ENCODE measurements around the gene PPP3R1.

The PPP3R1 gene

GRCh38 chr2:68177541-68177940 is 74.8 kb downstream of the PPP3R1 start:
- Histone ChIP-seq H3K36me3 (ENCODE audit: control insufficient read depth in 2 of 2, insufficient read depth in 1 of 2, low read length in 2 of 2) (peaks cover 36 to 65% of the 10 kb centered on the region in 2 experiments), H3K4me3 (ENCODE audit: low read depth, low read length) (no peak overlapping the region), H3K4me1 (ENCODE audit: control insufficient read depth, insufficient read depth, low read length) (no peaks in the 10 kb centered on the region), H3K27ac (ENCODE audit: extremely low read depth, low read depth, low read length) (no peak overlapping the region), H3K9me3 (ENCODE audit: control insufficient read depth, insufficient read depth, low read depth, low read length) (no peaks in the 10 kb centered on the region)
- ChIA-PET CTCF (interaction anchor here (0.6 to 1.9 kb wide), 6 partner anchors 8 to 126 kb away, joined by 3 to 5 read pairs (median 3); no protein-coding TSS in a partner anchor), POLR2A (no interaction called here)
- TF ChIP-seq ZNF639 (tag by site-specific recombination; IDR thresholded peaks at IDR 0.05): no peak
- TF ChIP-seq GLIS1 (tag by site-specific recombination; IDR thresholded peaks at IDR 0.05): no peak
- TF ChIP-seq ZFP41 (tag by site-specific recombination; IDR thresholded peaks at IDR 0.05; ENCODE audit: borderline replicate concordance): no peak
- no peak for TF ChIP-seq RBAK (tag by site-specific recombination; IDR thresholded peaks at IDR 0.05)
- no peak for TF ChIP-seq ZNF311 (tag by site-specific recombination; IDR thresholded peaks at IDR 0.05; ENCODE audit: borderline replicate concordance)
- TF ChIP-seq ZNF791 (tag by site-specific recombination; IDR thresholded peaks at IDR 0.05): no peak
- TF ChIP-seq ZNF660 (tag by site-specific recombination; IDR thresholded peaks at IDR 0.05): no peak
- no peak for TF ChIP-seq GLIS2 (tag by site-specific recombination; IDR thresholded peaks at IDR 0.05)
- no peak for TF ChIP-seq ZNF510 (tag by site-specific recombination; IDR thresholded peaks at IDR 0.05; ENCODE audit: insufficient replicate concordance)
- TF ChIP-seq ZNF433 (tag by site-specific recombination; IDR thresholded peaks at IDR 0.05; ENCODE audit: low read depth): no peak
- no peak for TF ChIP-seq ZNF211 (tag by site-specific recombination; IDR thresholded peaks at IDR 0.05; ENCODE audit: low read depth)
- TF ChIP-seq ZNF202 (tag by site-specific recombination; IDR thresholded peaks at IDR 0.05; ENCODE audit: borderline replicate concordance): no peak
- no peak for TF ChIP-seq ZNF623 (tag by site-specific recombination; IDR thresholded peaks at IDR 0.05)
- no peak for TF ChIP-seq BCL6B (tag by site-specific recombination; IDR thresholded peaks at IDR 0.05)
- TF ChIP-seq ZNF132 (tag by site-specific recombination; IDR thresholded peaks at IDR 0.05; ENCODE audit: borderline replicate concordance): no peak
- TF ChIP-seq ZNF560 (tag by site-specific recombination; IDR thresholded peaks at IDR 0.05; ENCODE audit: borderline replicate concordance): no peak
- no peak for TF ChIP-seq ZNF354C (tag by site-specific recombination; IDR thresholded peaks at IDR 0.05; ENCODE audit: borderline replicate concordance, low read depth)

- CTCF ChIA-PET: interaction anchor here (1.5 to 2.2 kb wide), 3 partner anchors 9 to 43 kb away, joined by 4 to 15 read pairs (median 9); no protein-coding TSS in a partner anchor
- POLR2A ChIA-PET: no interaction called here
- H3K9me3 ChIP-seq (ENCODE audit: control insufficient read depth, insufficient read depth, low read depth, low read length): no peaks in the 10 kb centered on the region
- peaks cover 39 to 74% of the 10 kb centered on the region in 2 experiments for H3K36me3 ChIP-seq (ENCODE audit: control insufficient read depth in 2 of 2, insufficient read depth in 1 of 2, low read length in 2 of 2)
- no peaks in the 10 kb centered on the region for H3K4me1 ChIP-seq (ENCODE audit: control insufficient read depth, insufficient read depth, low read length)
- H3K27ac ChIP-seq (ENCODE audit: extremely low read depth, low read depth, low read length): no peak overlapping the region
- H3K4me3 ChIP-seq (ENCODE audit: low read depth, low read length): no peak overlapping the region
- TF ChIP-seq ZNF10 (tag by site-specific recombination; IDR thresholded peaks at IDR 0.05) (no peak), MYNN (tag by site-specific recombination; IDR thresholded peaks at IDR 0.05; ENCODE audit: borderline replicate concordance) (no peak), ZFHX2 (tag by site-specific recombination; conservative IDR thresholded peaks at IDR 0.05) (no peak), ZNF266 (tag by site-specific recombination; IDR thresholded peaks at IDR 0.05; ENCODE audit: low read depth) (no peak), ZNF830 (tag by site-specific recombination; IDR thresholded peaks at IDR 0.05; ENCODE audit: low read depth) (no peak), PRDM4 (tag by site-specific recombination; IDR thresholded peaks at IDR 0.05) (no peak), HIC1 (tag by site-specific recombination; IDR thresholded peaks at IDR 0.05) (no peak), ZNF354C (tag by site-specific recombination; IDR thresholded peaks at IDR 0.05; ENCODE audit: borderline replicate concordance, low read depth) (no peak), ZNF488 (tag by site-specific recombination; IDR thresholded peaks at IDR 0.05) (no peak), ZNF335 (tag by site-specific recombination; conservative IDR thresholded peaks at IDR 0.05) (no peak)
Observed at GRCh38 chr2:68176657-68177056, 75.7 kb downstream of the PPP3R1 start.
